Thyroid gland (tissue), 4 donors: ENCODE results near the gene ACYP1.
A peak's percentile ranks its signal among the peaks of the same experiment; 100 is the strongest.

Experiments used
- CTCF ChIP-seq, 6 experiments: fragments of 200-600 bp in 3 of 6; fragments of 450-650 bp in 3 of 6; sonication (generic) in 3 of 6; IDR thresholded peaks; one replicate each; pipeline ENCODE4 v1.5.1; 2016 to 2019; ENCODE audit warnings: antibody characterized with exemption in 6 of 6, mild to moderate bottlenecking in 2 of 6, inconsistent platforms in 1 of 6, moderate library complexity in 1 of 6
- POLR2A ChIP-seq, 2 donors: fragments of 450-650 bp; IDR thresholded peaks; one replicate each; pipeline ENCODE4 v1.6.1; 2017; ENCODE audit warnings: antibody characterized with exemption in 2 of 2, mild to moderate bottlenecking in 2 of 2, moderate library complexity in 1 of 2

- peak in 5 of 6 experiments; percentile 10 to 50 (median 42) for TF ChIP-seq CTCF (IDR thresholded peaks at IDR 0.05)
- TF ChIP-seq POLR2A (IDR thresholded peaks at IDR 0.05): no peak
These were observed 41.2 kb downstream of the ACYP1 start for GRCh38 chr14:75022655-75023054.
